HCT116 (cell line): ENCODE measurements around the gene CYP2C19. TPM values are rescaled to one million over a fixed set of nuclear protein-coding genes. Genes with fewer than 3 reads are reported as not detected.

ENCODE experiments used
- ATAC-seq: fragments of 200-7000 bp; cut with Tn5 transposase; 2 replicates; pipeline ENCODE4 v1.9.1; 2020; ENCODE audit warnings: mild to moderate bottlenecking, moderate library complexity
- BruUV-seq: library from RNA; stranded (reverse); fragments of 400-500 nt; replicated peaks from 2 replicates; lab custom pipeline; 2021; lab: Mats Ljungman, UMichigan
- CTCF ChIA-PET: fragments of 300-600 bp; sonication (Branson Sonifier 250); formaldehyde crosslinking; loops from one replicate; lab custom pipeline; 2021; ENCODE audit warnings: antibody characterized with exemption; lab: Charles Lee
- POLR2A ChIA-PET: fragments of 300-600, 350-600 bp; sonication (Branson Sonifier 250); formaldehyde crosslinking; loops from one replicate; lab custom pipeline; 2021; ENCODE audit warnings: antibody characterized with exemption; lab: Charles Lee
- RAD21 ChIA-PET, 2 experiments: fragments of 300-600 bp; sonication (Branson Sonifier 250); formaldehyde crosslinking; loops; one replicate each; lab custom pipeline; 2023; ENCODE audit warnings: low total read pairs in 2 of 2; ENCODE audit not compliant: uncharacterized antibody in 2 of 2, unreplicated experiment in 2 of 2, low non-redundant PET in 1 of 2; lab: Charles Lee
- DNase-seq: peaks from one replicate; pipeline ENCODE4 v3.0.0-alpha.2; 2010; ENCODE audit warnings: low read depth, low spot score
- H2AFZ ChIP-seq: fragments of 200-600 bp; shearing (Covaris generic), sonication (generic); 2 replicates; pipeline ENCODE4 v1.6.1; 2017; ENCODE audit warnings: low read depth, mixed run types, mixed read lengths, antibody characterized with exemption, low read length; ENCODE audit not compliant: poor library complexity, severe bottlenecking
- H3K27ac ChIP-seq: 2 replicates; pipeline ENCODE4 v1.5.1; 2012; ENCODE audit warnings: low read depth, low read length
- H3K27me3 ChIP-seq: fragments of 200-600 bp; sonication (generic); 2 replicates; pipeline ENCODE4 v1.6.1; 2016; ENCODE audit warnings: mixed run types, low read length, mixed read lengths; ENCODE audit not compliant: insufficient read depth
- H3K36me3 ChIP-seq, 2 experiments: fragments of 200-500 bp in 1 of 2; fragments of 200-600 bp in 1 of 2; sonication (Bioruptor generic) in 1 of 2; sonication (generic) in 1 of 2; 2 replicates each; pipeline versions ENCODE4 v1.5.1 to v1.6.1; 2014 to 2016; ENCODE audit warnings: low read length in 2 of 2, inconsistent platforms in 1 of 2, mixed read lengths in 1 of 2, mixed run types in 1 of 2; ENCODE audit not compliant: insufficient read depth in 2 of 2, control insufficient read depth in 1 of 2
- H3K4me1 ChIP-seq, 2 experiments: fragments of 200-600 bp in 1 of 2; sonication (generic) in 1 of 2; 2 replicates each; pipeline versions ENCODE4 v1.5.1 to v1.6.1; 2012 to 2017; ENCODE audit warnings: low read length in 2 of 2, inconsistent platforms in 1 of 2, mild to moderate bottlenecking in 1 of 2, mixed read lengths in 1 of 2, mixed run types in 1 of 2, moderate library complexity in 1 of 2; ENCODE audit not compliant: insufficient read depth in 2 of 2, control insufficient read depth in 1 of 2
- H3K4me2 ChIP-seq: fragments of 200-600 bp; sonication (generic); 2 replicates; pipeline ENCODE4 v1.6.1; 2017; ENCODE audit warnings: mixed run types, low read length, mixed read lengths
- H3K4me3 ChIP-seq, 2 experiments: fragments of 200-600 bp in 1 of 2; sonication (generic) in 1 of 2; replicated peaks in 1 of 2; 2 replicates each; pipeline ENCODE4 v1.5.1; 2011 to 2016; ENCODE audit warnings: low read length in 2 of 2, control low read depth in 1 of 2, low read depth in 1 of 2, mild to moderate bottlenecking in 1 of 2, mixed read lengths in 1 of 2, mixed run types in 1 of 2
- H3K79me2 ChIP-seq: fragments of 200-600 bp; sonication (generic); 2 replicates; pipeline ENCODE4 v1.6.1; 2017; ENCODE audit warnings: mild to moderate bottlenecking, mixed run types, low read length, moderate library complexity, mixed read lengths; ENCODE audit not compliant: insufficient read depth
- H3K9ac ChIP-seq: fragments of 200-600 bp; sonication (generic); 2 replicates; pipeline ENCODE4 v1.6.1; 2016; ENCODE audit warnings: low read length, mixed read lengths
- H3K9me2 ChIP-seq: fragments of 200-600 bp; sonication (generic), shearing (Covaris generic); 2 replicates; pipeline ENCODE4 v1.6.1; 2017; ENCODE audit warnings: mixed run types, mild to moderate bottlenecking, moderate library complexity; ENCODE audit not compliant: insufficient read depth
- H3K9me3 ChIP-seq, 2 experiments: fragments of 200-500 bp in 1 of 2; fragments of 200-600 bp in 1 of 2; sonication (Bioruptor generic) in 1 of 2; sonication (generic) in 1 of 2; 2 replicates each; pipeline ENCODE4 v1.6.1; 2014 to 2017; ENCODE audit warnings: low read length in 2 of 2, mixed read lengths in 2 of 2, inconsistent platforms in 1 of 2, low read depth in 1 of 2, mild to moderate bottlenecking in 1 of 2, mixed run types in 1 of 2, moderate library complexity in 1 of 2; ENCODE audit not compliant: control insufficient read depth in 1 of 2, insufficient read depth in 1 of 2
- H4K20me1 ChIP-seq: fragments of 200-600 bp; sonication (generic), shearing (Covaris generic); 2 replicates; pipeline ENCODE4 v1.6.1; 2017; ENCODE audit warnings: mixed run types, mild to moderate bottlenecking, moderate library complexity; ENCODE audit not compliant: insufficient read depth
- ATF3 ChIP-seq: IDR thresholded peaks from 2 replicates; pipeline ENCODE4 v1.6.1; 2012
- CBX3 ChIP-seq: IDR thresholded peaks from 2 replicates; pipeline ENCODE4 v1.6.1; 2012; ENCODE audit warnings: low read depth
- EZH2phosphoT487 ChIP-seq: fragments of 200-600 bp; IDR thresholded peaks from 2 replicates; pipeline ENCODE4 v1.6.1; 2018; ENCODE audit warnings: antibody characterized with exemption, borderline replicate concordance
- FOSL1 ChIP-seq: IDR thresholded peaks from 2 replicates; pipeline ENCODE4 v1.6.1; 2012; ENCODE audit warnings: low read depth
- JUND ChIP-seq: IDR thresholded peaks from 2 replicates; pipeline ENCODE4 v1.6.1; 2012
- MAX ChIP-seq: IDR thresholded peaks from 2 replicates; pipeline ENCODE4 v1.6.1; 2012
- POLR2A ChIP-seq: IDR thresholded peaks from 2 replicates; pipeline ENCODE4 v1.7.0; 2011; ENCODE audit warnings: borderline replicate concordance; ENCODE audit not compliant: insufficient read depth, insufficient read length; ENCODE audit errors: extremely low read depth
- SIN3A ChIP-seq: IDR thresholded peaks from 2 replicates; pipeline ENCODE4 v1.6.1; 2012; ENCODE audit warnings: low read depth
- SRF ChIP-seq: IDR thresholded peaks from 2 replicates; pipeline ENCODE4 v1.6.1; 2012; ENCODE audit warnings: low read depth
- ZBTB33 ChIP-seq: IDR thresholded peaks from 2 replicates; pipeline ENCODE4 v1.6.1; 2011; ENCODE audit warnings: mild to moderate bottlenecking, low read length, moderate library complexity; ENCODE audit not compliant: insufficient replicate concordance; ENCODE audit errors: extremely low read depth
- ZFX ChIP-seq: fragments of 450-650 bp; IDR thresholded peaks from 2 replicates; pipeline ENCODE4 v1.6.1; 2017
- ZNF274 ChIP-seq: fragments of 200-500 bp; sonication (Bioruptor generic); IDR thresholded peaks from 2 replicates; pipeline ENCODE4 v1.6.1; 2014; ENCODE audit warnings: mild to moderate bottlenecking, low read depth, low read length, inconsistent platforms
- intact Hi-C: fragments of 100-400 bp; cut with micrococcal nuclease; formaldehyde crosslinking; loops from 2 replicates; pipeline ENCODE4 v1.10.0; 2022
- total RNA-seq: library from RNA; stranded (reverse); gene quantifications from one replicate; pipeline ENCODE4 v1.2.1, GENCODE V29; 2021; ENCODE audit not compliant: unreplicated experiment
- TF ChIP-seq, protein P1 (sequence below): IDR thresholded peaks from 2 replicates; pipeline ENCODE4 v1.6.1; 2012; ENCODE audit warnings: low read depth

CYP2C19 gene
- total RNA-seq, 1 experiment from 2014 or later, result not detected

GRCh38 chr10:94851263-94851662 lies 88.8 kb downstream of the CYP2C19 start (continued):
- TF ChIP-seq, protein P1, sequence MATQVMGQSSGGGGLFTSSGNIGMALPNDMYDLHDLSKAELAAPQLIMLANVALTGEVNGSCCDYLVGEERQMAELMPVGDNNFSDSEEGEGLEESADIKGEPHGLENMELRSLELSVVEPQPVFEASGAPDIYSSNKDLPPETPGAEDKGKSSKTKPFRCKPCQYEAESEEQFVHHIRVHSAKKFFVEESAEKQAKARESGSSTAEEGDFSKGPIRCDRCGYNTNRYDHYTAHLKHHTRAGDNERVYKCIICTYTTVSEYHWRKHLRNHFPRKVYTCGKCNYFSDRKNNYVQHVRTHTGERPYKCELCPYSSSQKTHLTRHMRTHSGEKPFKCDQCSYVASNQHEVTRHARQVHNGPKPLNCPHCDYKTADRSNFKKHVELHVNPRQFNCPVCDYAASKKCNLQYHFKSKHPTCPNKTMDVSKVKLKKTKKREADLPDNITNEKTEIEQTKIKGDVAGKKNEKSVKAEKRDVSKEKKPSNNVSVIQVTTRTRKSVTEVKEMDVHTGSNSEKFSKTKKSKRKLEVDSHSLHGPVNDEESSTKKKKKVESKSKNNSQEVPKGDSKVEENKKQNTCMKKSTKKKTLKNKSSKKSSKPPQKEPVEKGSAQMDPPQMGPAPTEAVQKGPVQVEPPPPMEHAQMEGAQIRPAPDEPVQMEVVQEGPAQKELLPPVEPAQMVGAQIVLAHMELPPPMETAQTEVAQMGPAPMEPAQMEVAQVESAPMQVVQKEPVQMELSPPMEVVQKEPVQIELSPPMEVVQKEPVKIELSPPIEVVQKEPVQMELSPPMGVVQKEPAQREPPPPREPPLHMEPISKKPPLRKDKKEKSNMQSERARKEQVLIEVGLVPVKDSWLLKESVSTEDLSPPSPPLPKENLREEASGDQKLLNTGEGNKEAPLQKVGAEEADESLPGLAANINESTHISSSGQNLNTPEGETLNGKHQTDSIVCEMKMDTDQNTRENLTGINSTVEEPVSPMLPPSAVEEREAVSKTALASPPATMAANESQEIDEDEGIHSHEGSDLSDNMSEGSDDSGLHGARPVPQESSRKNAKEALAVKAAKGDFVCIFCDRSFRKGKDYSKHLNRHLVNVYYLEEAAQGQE, result no peak
- TF ChIP-seq JUND, result no peak
- no peak for TF ChIP-seq FOSL1
- no peak for TF ChIP-seq EZH2phosphoT487
- TF ChIP-seq CBX3, result no peak

GRCh38 chr10:94852438-94852837 lies 90.0 kb downstream of the CYP2C19 start:
- Histone ChIP-seq H4K20me1 (no peaks in the 10 kb centered on the region), H3K9me3 (no peaks in the 10 kb centered on the region), H3K36me3 (no peaks in the 10 kb centered on the region), H3K27ac (no peak overlapping the region), H3K4me2 (no peak overlapping the region), H2AFZ (no peak overlapping the region), H3K9me2 (no peaks in the 10 kb centered on the region), H3K27me3 (no peaks in the 10 kb centered on the region), H3K9ac (no peak overlapping the region), H3K4me1 (no peaks in the 10 kb centered on the region), H3K4me3 (no peak overlapping the region), H3K79me2 (no peaks in the 10 kb centered on the region)
- no TSS peak for BruUV-seq
- ATAC-seq (no peak), DNase-seq (no peak)
- intact Hi-C loops, result no loop called here
- no peak for TF ChIP-seq ZBTB33
- no peak for TF ChIP-seq ZNF274
- TF ChIP-seq ZFX, result no peak
- no peak for TF ChIP-seq SRF
- no peak for TF ChIP-seq JUND
- TF ChIP-seq MAX, result no peak
- TF ChIP-seq SIN3A, result no peak
- TF ChIP-seq POLR2A, result no peak
- TF ChIP-seq ATF3, result no peak
- TF ChIP-seq FOSL1, result no peak
- TF ChIP-seq EZH2phosphoT487, result no peak
- TF ChIP-seq, protein P1, result no peak
- CTCF ChIA-PET, result no interaction called here
- POLR2A ChIA-PET, result no interaction called here
- RAD21 ChIA-PET, result no interaction called here
